Tibial nerve (tissue), 3 donors: ENCODE measurements around the gene PPARGC1A.

ENCODE experiments used
- CTCF ChIP-seq, 5 experiments: fragments of 200-600 bp in 3 of 5; fragments of 450-650 bp in 2 of 5; sonication (generic) in 3 of 5; IDR thresholded peaks; one replicate each; pipeline ENCODE4 v1.5.1; 2016 to 2019; ENCODE audit warnings: antibody characterized with exemption in 5 of 5, mild to moderate bottlenecking in 3 of 5, moderate library complexity in 2 of 5
- POLR2A ChIP-seq, 2 donors: fragments of 450-650 bp; IDR thresholded peaks; one replicate each; pipeline ENCODE4 v1.6.1; 2017; ENCODE audit warnings: antibody characterized with exemption in 2 of 2, mild to moderate bottlenecking in 2 of 2, moderate library complexity in 2 of 2

- TF ChIP-seq CTCF (IDR thresholded peaks at IDR 0.05), result no peak
- TF ChIP-seq POLR2A (IDR thresholded peaks at IDR 0.05), result no peak
Measured at GRCh38 chr4:23894021-23894420, 4.2 kb upstream of the PPARGC1A start.
